DOHH2 (cell line): Measurements from ENCODE around the gene ALOX5AP.

Experiments
- H3F3A ChIP-seq: fragments of 200-600 bp; sonication (generic), shearing (Covaris generic); 2 replicates; pipeline ENCODE4 v1.6.0; 2016; ENCODE audit warnings: antibody characterized with exemption, mild to moderate bottlenecking; ENCODE audit not compliant: control insufficient read depth, insufficient read depth
- H3K27ac ChIP-seq: fragments of 200-600 bp; sonication (generic); 2 replicates; pipeline ENCODE4 v1.5.1; 2014; ENCODE audit warnings: low read depth, mild to moderate bottlenecking, low read length, moderate library complexity
- H3K27me3 ChIP-seq: fragments of 200-600 bp; sonication (generic); 2 replicates; pipeline ENCODE4 v1.6.1; 2014; ENCODE audit warnings: mild to moderate bottlenecking, low read length, mixed read lengths; ENCODE audit not compliant: control insufficient read depth
- H3K36me3 ChIP-seq: fragments of 200-600 bp; sonication (generic); 2 replicates; pipeline ENCODE4 v1.6.1; 2014; ENCODE audit warnings: mild to moderate bottlenecking, low read length, moderate library complexity, mixed read lengths; ENCODE audit not compliant: control insufficient read depth
- H3K4me1 ChIP-seq: fragments of 200-600 bp; sonication (generic); 2 replicates; pipeline ENCODE4 v1.6.1; 2014; ENCODE audit warnings: mild to moderate bottlenecking, low read length, mixed read lengths; ENCODE audit not compliant: control insufficient read depth
- H3K4me2 ChIP-seq: fragments of 200-600 bp; sonication (generic); 2 replicates; pipeline ENCODE4 v1.6.0; 2014; ENCODE audit warnings: mild to moderate bottlenecking, low read length, moderate library complexity
- H3K4me3 ChIP-seq: fragments of 200-600 bp; sonication (generic); 2 replicates; pipeline ENCODE4 v1.5.1; 2014; ENCODE audit warnings: mild to moderate bottlenecking, low read length, mixed read lengths
- H3K79me2 ChIP-seq: fragments of 200-600 bp; sonication (generic); 2 replicates; pipeline ENCODE4 v1.6.1; 2014; ENCODE audit warnings: mild to moderate bottlenecking, low read length, mixed read lengths; ENCODE audit not compliant: control insufficient read depth
- H3K9me2 ChIP-seq: fragments of 200-600 bp; sonication (generic); replicated peaks from 2 replicates; pipeline ENCODE4 v1.6.1; 2014; ENCODE audit warnings: mild to moderate bottlenecking, low read length, mixed read lengths; ENCODE audit not compliant: control insufficient read depth
- H3K9me3 ChIP-seq: fragments of 200-600 bp; sonication (generic); 2 replicates; pipeline ENCODE4 v1.6.1; 2014; ENCODE audit warnings: antibody characterized with exemption, low read length, mixed read lengths; ENCODE audit not compliant: control insufficient read depth, insufficient read depth
- H4K20me1 ChIP-seq: fragments of 200-600 bp; sonication (generic); 2 replicates; pipeline ENCODE4 v1.6.0; 2014; ENCODE audit warnings: low read depth, mild to moderate bottlenecking, antibody characterized with exemption, low read length, moderate library complexity; ENCODE audit not compliant: control insufficient read depth, insufficient read depth
- EZH2phosphoT487 ChIP-seq: fragments of 200-600 bp; sonication (generic); IDR thresholded peaks from 2 replicates; pipeline ENCODE4 v1.6.1; 2017; ENCODE audit warnings: borderline replicate concordance, mild to moderate bottlenecking, antibody characterized with exemption, low read length, moderate library complexity, mixed read lengths
- TF ChIP-seq, protein P1 (sequence below): fragments of 200-600 bp; sonication (generic); IDR thresholded peaks from one replicate; pipeline ENCODE4 v1.5.1; 2014; ENCODE audit warnings: antibody characterized with exemption, mild to moderate bottlenecking, low read depth, low read length; ENCODE audit not compliant: poor library complexity, severe bottlenecking

Gene ALOX5AP

DNA sequence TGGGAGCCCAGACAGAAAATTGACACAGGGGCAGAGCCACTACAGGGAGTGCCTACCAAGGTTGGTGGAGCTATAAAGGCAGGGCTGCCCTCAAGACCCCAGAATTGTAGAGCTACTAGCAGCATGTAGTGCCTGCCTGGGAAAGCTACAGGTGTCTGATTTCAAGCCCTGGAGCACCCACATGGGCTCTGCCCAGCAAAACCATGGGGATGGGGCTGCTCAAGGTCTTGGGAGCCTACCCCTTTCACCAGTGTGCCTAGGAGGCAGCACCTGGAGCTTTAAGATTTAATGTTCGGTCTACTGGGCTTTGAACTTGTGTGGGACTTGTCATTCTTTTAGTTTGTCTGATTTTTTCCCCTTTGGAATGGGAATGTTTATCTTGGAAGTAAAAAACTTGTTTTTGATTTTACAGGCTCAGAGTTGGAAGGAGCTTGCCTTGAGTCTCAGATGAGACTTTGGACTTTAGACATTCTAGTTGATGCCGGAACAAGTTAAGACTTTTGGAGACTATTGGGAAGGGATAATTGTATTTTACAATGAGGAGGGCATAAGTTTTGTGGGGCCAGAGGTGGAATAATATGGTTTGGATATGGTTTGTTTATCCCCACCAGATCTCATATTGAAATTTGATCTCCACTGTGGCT is 45.1 kb downstream of the ALOX5AP start:
- no peak for TF ChIP-seq EZH2phosphoT487
- TF ChIP-seq, protein P1, sequence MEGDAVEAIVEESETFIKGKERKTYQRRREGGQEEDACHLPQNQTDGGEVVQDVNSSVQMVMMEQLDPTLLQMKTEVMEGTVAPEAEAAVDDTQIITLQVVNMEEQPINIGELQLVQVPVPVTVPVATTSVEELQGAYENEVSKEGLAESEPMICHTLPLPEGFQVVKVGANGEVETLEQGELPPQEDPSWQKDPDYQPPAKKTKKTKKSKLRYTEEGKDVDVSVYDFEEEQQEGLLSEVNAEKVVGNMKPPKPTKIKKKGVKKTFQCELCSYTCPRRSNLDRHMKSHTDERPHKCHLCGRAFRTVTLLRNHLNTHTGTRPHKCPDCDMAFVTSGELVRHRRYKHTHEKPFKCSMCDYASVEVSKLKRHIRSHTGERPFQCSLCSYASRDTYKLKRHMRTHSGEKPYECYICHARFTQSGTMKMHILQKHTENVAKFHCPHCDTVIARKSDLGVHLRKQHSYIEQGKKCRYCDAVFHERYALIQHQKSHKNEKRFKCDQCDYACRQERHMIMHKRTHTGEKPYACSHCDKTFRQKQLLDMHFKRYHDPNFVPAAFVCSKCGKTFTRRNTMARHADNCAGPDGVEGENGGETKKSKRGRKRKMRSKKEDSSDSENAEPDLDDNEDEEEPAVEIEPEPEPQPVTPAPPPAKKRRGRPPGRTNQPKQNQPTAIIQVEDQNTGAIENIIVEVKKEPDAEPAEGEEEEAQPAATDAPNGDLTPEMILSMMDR, result no peak
- H3K27ac ChIP-seq, result no peak overlapping the region
- H3K9me3 ChIP-seq, result no peaks in the 10 kb centered on the region

DNA sequence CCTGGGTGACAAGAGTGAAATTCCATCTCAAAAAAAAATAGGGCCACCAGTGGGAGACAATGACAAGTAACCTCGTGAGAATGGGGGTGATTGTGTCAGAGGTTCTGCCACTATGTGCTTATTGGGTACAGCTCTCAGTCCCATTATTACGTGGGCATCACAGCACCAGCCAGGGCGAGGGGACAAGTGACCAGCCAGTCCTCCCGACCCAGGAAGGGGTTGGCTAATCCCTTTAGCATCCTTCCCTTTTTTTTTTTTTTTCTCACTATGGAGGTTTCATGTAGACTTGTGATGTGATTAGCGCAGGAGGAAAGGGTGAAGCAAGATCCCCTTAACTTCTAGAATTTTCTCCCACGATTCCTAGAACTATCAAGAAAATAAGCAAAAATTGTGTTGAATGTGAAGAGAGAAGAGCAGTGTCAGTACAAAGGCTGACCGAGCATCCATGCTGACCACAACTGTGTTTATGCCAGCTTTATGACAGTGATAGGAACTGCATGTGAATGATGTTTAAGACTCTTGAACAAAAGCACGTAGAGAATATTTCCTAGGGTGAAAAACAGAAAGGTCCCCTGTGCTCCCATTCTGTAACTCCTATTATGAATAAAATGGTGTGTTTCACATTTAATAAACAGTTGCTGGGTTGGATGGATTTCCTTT is 50.0 kb downstream of the ALOX5AP start:
- TF ChIP-seq, protein P1, result no peak
- TF ChIP-seq EZH2phosphoT487, result no peak
- Histone ChIP-seq H3K4me2 (no peak overlapping the region), H3K27me3 (no peaks in the 10 kb centered on the region)

More for the DNA sequence above, 45.1 kb downstream of the ALOX5AP start:
- no peaks in the 10 kb centered on the region for H4K20me1 ChIP-seq
- H3K4me3 ChIP-seq, result no peak overlapping the region
- peaks cover 8% of the 10 kb centered on the region for H3K4me1 ChIP-seq
- no peaks in the 10 kb centered on the region for H3K36me3 ChIP-seq
- H3K4me2 ChIP-seq, result no peak overlapping the region
- H3K79me2 ChIP-seq, result no peaks in the 10 kb centered on the region
- H3K27me3 ChIP-seq, result peaks cover 11% of the 10 kb centered on the region; the same call in 1 of the 2 replicates
- H3K9me2 ChIP-seq, result no peaks in the 10 kb centered on the region
- no peaks in the 10 kb centered on the region for H3F3A ChIP-seq

GRCh38 chr13:30786648-30787047 is 51.3 kb downstream of the ALOX5AP start:
- TF ChIP-seq, protein P1, result no peak
- TF ChIP-seq EZH2phosphoT487, result no peak
- Histone ChIP-seq H3K4me3 (no peak overlapping the region), H3K27me3 (no peaks in the 10 kb centered on the region), H3K4me2 (no peak overlapping the region), H3K4me1 (no peaks in the 10 kb centered on the region), H3K9me3 (no peaks in the 10 kb centered on the region), H4K20me1 (no peaks in the 10 kb centered on the region), H3K36me3 (no peaks in the 10 kb centered on the region), H3K79me2 (no peaks in the 10 kb centered on the region), H3K9me2 (no peaks in the 10 kb centered on the region), H3K27ac (no peak overlapping the region), H3F3A (no peaks in the 10 kb centered on the region)

More for the DNA sequence above, 50.0 kb downstream of the ALOX5AP start:
- Histone ChIP-seq H3K36me3 (no peaks in the 10 kb centered on the region), H3K79me2 (no peaks in the 10 kb centered on the region), H4K20me1 (no peaks in the 10 kb centered on the region), H3K4me1 (no peaks in the 10 kb centered on the region), H3K4me3 (no peak overlapping the region), H3K9me3 (no peaks in the 10 kb centered on the region), H3K9me2 (no peaks in the 10 kb centered on the region), H3F3A (no peaks in the 10 kb centered on the region), H3K27ac (no peak overlapping the region)
